ENCODE data around the gene MVK. TPM values are rescaled to one million over a fixed set of nuclear protein-coding genes. Genes with fewer than 3 reads are reported as not detected.
A peak's percentile ranks its signal among the peaks of the same experiment; 100 is the strongest.

MVK gene
- total RNA-seq, 1 experiment from 2014 or later = 28.9 TPM

DNA sequence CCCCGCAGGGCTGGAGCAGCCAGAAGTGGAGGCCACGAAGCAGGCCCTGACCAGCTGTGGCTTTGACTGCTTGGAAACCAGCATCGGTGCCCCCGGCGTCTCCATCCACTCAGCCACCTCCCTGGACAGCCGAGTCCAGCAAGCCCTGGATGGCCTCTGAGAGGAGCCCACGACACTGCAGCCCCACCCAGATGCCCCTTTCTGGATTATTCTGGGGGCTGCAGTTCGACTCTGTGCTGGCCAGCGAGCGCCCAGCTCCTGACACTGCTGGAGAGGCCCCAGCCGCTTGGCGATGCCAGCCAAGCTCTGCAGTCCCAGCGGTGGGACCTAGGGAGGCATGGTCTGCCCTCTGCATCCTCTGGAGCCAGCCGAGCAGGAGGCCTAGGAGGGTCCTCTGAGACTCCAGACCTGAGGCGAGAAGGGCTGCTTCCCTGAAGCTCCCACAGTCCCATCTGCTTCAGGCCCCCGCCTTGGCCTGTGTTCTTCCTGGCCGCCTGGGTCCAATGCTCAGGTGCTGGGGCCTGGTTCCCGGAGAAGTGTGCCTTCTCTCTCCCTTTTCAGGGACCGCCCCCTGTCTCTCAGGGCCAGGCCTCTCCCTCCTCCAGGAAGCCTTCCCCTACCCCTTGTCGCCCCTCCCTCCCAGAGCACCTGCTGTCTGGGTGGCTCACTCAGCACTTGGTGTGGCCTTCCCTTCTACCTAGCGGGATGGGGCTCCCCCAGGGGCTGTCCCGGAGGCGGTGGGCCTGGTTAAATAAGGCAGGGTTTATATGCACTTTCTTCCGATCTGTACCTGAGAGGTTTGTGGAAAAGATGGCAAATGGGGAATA, 23.0 kb downstream of the MVK start:
- CTCF ChIA-PET = interaction anchor here (0.6 to 4.7 kb wide), 11 partner anchors 14 to 1064 kb away, joined by 3 to 69 read pairs (median 5); partner anchors contain the start of genes FAM222A, MMAB and MVK
- Mint-ChIP-seq H3K4me1 (ENCODE audit: low read depth, unreplicated experiment) (peaks cover 8% of the 10 kb centered on the region), H3K36me3 (ENCODE audit: insufficient read depth, unreplicated experiment) (peaks cover 12% of the 10 kb centered on the region), H3K27me3 (ENCODE audit: insufficient read depth, unreplicated experiment) (no peaks in the 10 kb centered on the region), H3K9me3 (ENCODE audit: unreplicated experiment) (no peaks in the 10 kb centered on the region), H3K27ac (ENCODE audit: unreplicated experiment) (no peak overlapping the region), H3K4me3 (ENCODE audit: unreplicated experiment) (no peak overlapping the region)
- Histone ChIP-seq H3K4me1 (peaks cover 11% of the 10 kb centered on the region), H3K27me3 (replicated peaks; ENCODE audit: control insufficient read depth, insufficient read depth, low read length) (no peaks in the 10 kb centered on the region), H3K4me3 (ENCODE audit: low read depth, low read length) (no peak overlapping the region), H3K36me3 (ENCODE audit: control insufficient read depth, insufficient read depth, low read length) (no peaks in the 10 kb centered on the region; the same call in none of the 2 replicates), H3K9me3 (no peaks in the 10 kb centered on the region)
- BruUV-seq (replicated peaks) = no TSS peak
- TF ChIP-seq, protein P1, sequence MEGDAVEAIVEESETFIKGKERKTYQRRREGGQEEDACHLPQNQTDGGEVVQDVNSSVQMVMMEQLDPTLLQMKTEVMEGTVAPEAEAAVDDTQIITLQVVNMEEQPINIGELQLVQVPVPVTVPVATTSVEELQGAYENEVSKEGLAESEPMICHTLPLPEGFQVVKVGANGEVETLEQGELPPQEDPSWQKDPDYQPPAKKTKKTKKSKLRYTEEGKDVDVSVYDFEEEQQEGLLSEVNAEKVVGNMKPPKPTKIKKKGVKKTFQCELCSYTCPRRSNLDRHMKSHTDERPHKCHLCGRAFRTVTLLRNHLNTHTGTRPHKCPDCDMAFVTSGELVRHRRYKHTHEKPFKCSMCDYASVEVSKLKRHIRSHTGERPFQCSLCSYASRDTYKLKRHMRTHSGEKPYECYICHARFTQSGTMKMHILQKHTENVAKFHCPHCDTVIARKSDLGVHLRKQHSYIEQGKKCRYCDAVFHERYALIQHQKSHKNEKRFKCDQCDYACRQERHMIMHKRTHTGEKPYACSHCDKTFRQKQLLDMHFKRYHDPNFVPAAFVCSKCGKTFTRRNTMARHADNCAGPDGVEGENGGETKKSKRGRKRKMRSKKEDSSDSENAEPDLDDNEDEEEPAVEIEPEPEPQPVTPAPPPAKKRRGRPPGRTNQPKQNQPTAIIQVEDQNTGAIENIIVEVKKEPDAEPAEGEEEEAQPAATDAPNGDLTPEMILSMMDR (IDR thresholded peaks at IDR 0.05; ENCODE audit: insufficient read depth in 1 of 2, low read depth in 1 of 2, low read length in 1 of 2, severe bottlenecking in 1 of 2, unreplicated experiment in 1 of 2) = no peak
- DNase-seq = no peak
- POLR2A ChIA-PET = interaction anchor here (1.5 kb wide), 1 partner anchor 23 kb away, joined by 4 read pairs; the partner anchor contains the start of genes MMAB and MVK
- intact Hi-C loops (cut with micrococcal nuclease; ENCODE audit: unreplicated experiment) = loop anchor here (1.0 to 5.0 kb wide), 4 partner anchors 17 to 179 kb away; no protein-coding TSS in a partner anchor

GRCh38 chr12:109597414-109597794, 23.8 kb downstream of the MVK start:
- Histone ChIP-seq H3K9me3 (no peaks in the 10 kb centered on the region), H3K4me1 (peaks cover 11% of the 10 kb centered on the region), H3K4me3 (ENCODE audit: low read depth, low read length) (no peak overlapping the region), H3K36me3 (ENCODE audit: control insufficient read depth, insufficient read depth, low read length) (no peaks in the 10 kb centered on the region; the same call in none of the 2 replicates), H3K27me3 (replicated peaks; ENCODE audit: control insufficient read depth, insufficient read depth, low read length) (no peaks in the 10 kb centered on the region)
- Mint-ChIP-seq H3K27ac (ENCODE audit: unreplicated experiment) (peak overlapping the region; percentile 34), H3K9me3 (ENCODE audit: unreplicated experiment) (no peaks in the 10 kb centered on the region), H3K4me3 (ENCODE audit: unreplicated experiment) (no peak overlapping the region), H3K36me3 (ENCODE audit: insufficient read depth, unreplicated experiment) (peaks cover 12% of the 10 kb centered on the region), H3K27me3 (ENCODE audit: insufficient read depth, unreplicated experiment) (no peaks in the 10 kb centered on the region), H3K4me1 (ENCODE audit: low read depth, unreplicated experiment) (peaks cover 8% of the 10 kb centered on the region)
- intact Hi-C loops (cut with micrococcal nuclease; ENCODE audit: unreplicated experiment) = loop anchor here (1.0 to 5.0 kb wide), 4 partner anchors 16 to 178 kb away; no protein-coding TSS in a partner anchor
- no peak for DNase-seq
- no TSS peak for BruUV-seq (replicated peaks)
- CTCF ChIA-PET = interaction anchor here (0.6 to 4.7 kb wide), 21 partner anchors 9 to 1065 kb away, joined by 3 to 69 read pairs (median 5); partner anchors contain the start of genes FAM222A, MMAB and MVK
- TF ChIP-seq, protein P1 (IDR thresholded peaks at IDR 0.05; ENCODE audit: insufficient read depth in 1 of 2, low read depth in 1 of 2, low read length in 1 of 2, severe bottlenecking in 1 of 2, unreplicated experiment in 1 of 2) = no peak
- POLR2A ChIA-PET = interaction anchor here (0.5 to 1.5 kb wide), 3 partner anchors 24 to 138 kb away, joined by 3 to 4 read pairs (median 4); partner anchors contain the start of genes MMAB and MVK

- DNase-seq = peak; percentile 87 to 90
- Mint-ChIP-seq H3K4me1 (ENCODE audit: low read depth, unreplicated experiment) (peaks cover 8% of the 10 kb centered on the region), H3K27ac (ENCODE audit: unreplicated experiment) (peak overlapping the region; percentile 34), H3K36me3 (ENCODE audit: insufficient read depth, unreplicated experiment) (peaks cover 12% of the 10 kb centered on the region), H3K4me3 (ENCODE audit: unreplicated experiment) (no peak overlapping the region), H3K9me3 (ENCODE audit: unreplicated experiment) (no peaks in the 10 kb centered on the region), H3K27me3 (ENCODE audit: insufficient read depth, unreplicated experiment) (no peaks in the 10 kb centered on the region)
- H3K9me3 ChIP-seq = no peaks in the 10 kb centered on the region
- intact Hi-C loops (cut with micrococcal nuclease; ENCODE audit: unreplicated experiment) = loop anchor here (1.0 to 5.0 kb wide), 4 partner anchors 15 to 177 kb away; no protein-coding TSS in a partner anchor
- ChIA-PET CTCF (interaction anchor here (0.6 to 4.7 kb wide), 19 partner anchors 9 to 182 kb away, joined by 3 to 69 read pairs (median 5); partner anchors contain the start of genes FAM222A, MMAB and MVK), POLR2A (interaction anchor here (0.5 to 1.5 kb wide), 3 partner anchors 24 to 137 kb away, joined by 3 to 4 read pairs (median 4); partner anchors contain the start of genes MMAB and MVK)
- TF ChIP-seq, protein P1 (IDR thresholded peaks at IDR 0.05; ENCODE audit: insufficient read depth in 1 of 2, low read depth in 1 of 2, low read length in 1 of 2, severe bottlenecking in 1 of 2, unreplicated experiment in 1 of 2) = peak; percentile 93 to 96
- no peaks in the 10 kb centered on the region for H3K27me3 ChIP-seq (replicated peaks; ENCODE audit: control insufficient read depth, insufficient read depth, low read length)
- peaks cover 11% of the 10 kb centered on the region for H3K4me1 ChIP-seq
- no peak overlapping the region for H3K4me3 ChIP-seq (ENCODE audit: low read depth, low read length)
- BruUV-seq (replicated peaks) = no TSS peak
- H3K36me3 ChIP-seq (ENCODE audit: control insufficient read depth, insufficient read depth, low read length) = no peaks in the 10 kb centered on the region; the same call in none of the 2 replicates
Observed at GRCh38 chr12:109597795-109598427, 24.3 kb downstream of the MVK start.

All from Caco-2 (cell line).